ENCODE measurements around the gene KCNA1. TPM values are rescaled to one million over a fixed set of nuclear protein-coding genes. Genes with fewer than 3 reads are reported as not detected.

KCNA1 gene
- not detected for total RNA-seq

DNA sequence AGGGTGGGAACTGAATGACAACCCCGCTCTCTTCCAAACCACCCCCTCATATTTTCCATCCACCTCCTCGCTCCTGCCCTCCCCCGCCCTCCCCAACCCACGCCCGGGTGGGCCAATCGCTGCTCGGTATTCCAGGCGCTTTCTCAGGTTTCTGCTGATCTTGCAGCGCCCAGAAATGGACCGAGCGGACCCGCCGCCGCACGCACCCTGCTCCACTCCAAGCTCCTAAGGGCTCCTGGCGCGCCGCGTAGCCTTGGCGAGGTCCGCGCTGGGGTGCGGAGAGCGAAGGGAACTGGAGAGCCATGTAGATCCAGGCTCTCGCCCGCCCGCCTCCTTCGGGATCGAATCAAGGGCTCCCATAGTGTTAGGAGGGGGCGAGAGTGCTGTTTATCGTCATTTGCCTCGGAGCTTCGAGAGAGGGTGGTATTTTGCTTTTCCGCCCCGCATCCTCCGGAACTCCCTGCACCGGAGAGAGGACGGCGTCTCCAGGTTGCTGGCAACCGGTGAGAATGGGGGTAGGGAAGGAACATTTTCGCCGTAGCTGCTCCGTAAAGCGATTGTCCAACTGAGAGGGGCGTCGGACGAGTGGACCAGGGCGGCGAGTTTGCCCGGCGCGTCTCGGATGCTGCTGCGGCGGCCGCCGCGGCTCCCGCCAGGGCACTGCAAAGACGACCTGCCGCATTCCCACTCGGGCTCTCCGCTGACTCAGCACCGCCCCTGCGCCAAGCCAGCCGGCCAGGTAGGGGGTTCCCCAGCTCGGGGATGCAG lies at the start of gene KCNA1:
Gene KCNA1, plus strand, starts transcription at position 172 of the 768 bp plus-strand sequence. CDS start 1,474 bp downstream, outside the sequence.
- no peak for DNase-seq
- H3K4me3 ChIP-seq, result peak within 1 kb of the TSS; percentile 13 to 63 (median 38)
- no peaks in the 10 kb centered on the region for H3K9me3 ChIP-seq
- no peak within 1 kb of the TSS for H3K27ac ChIP-seq
- peaks cover 17 to 29% (median 21%) of the 10 kb centered on the region in 3 donors for H3K4me1 ChIP-seq
- peaks cover 5 to 100% (median 23%) of the 10 kb centered on the region in 4 donors for H3K27me3 ChIP-seq
- intact Hi-C loops (cut with DNase I), result no loop called here
- TF ChIP-seq, protein P1, sequence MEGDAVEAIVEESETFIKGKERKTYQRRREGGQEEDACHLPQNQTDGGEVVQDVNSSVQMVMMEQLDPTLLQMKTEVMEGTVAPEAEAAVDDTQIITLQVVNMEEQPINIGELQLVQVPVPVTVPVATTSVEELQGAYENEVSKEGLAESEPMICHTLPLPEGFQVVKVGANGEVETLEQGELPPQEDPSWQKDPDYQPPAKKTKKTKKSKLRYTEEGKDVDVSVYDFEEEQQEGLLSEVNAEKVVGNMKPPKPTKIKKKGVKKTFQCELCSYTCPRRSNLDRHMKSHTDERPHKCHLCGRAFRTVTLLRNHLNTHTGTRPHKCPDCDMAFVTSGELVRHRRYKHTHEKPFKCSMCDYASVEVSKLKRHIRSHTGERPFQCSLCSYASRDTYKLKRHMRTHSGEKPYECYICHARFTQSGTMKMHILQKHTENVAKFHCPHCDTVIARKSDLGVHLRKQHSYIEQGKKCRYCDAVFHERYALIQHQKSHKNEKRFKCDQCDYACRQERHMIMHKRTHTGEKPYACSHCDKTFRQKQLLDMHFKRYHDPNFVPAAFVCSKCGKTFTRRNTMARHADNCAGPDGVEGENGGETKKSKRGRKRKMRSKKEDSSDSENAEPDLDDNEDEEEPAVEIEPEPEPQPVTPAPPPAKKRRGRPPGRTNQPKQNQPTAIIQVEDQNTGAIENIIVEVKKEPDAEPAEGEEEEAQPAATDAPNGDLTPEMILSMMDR (IDR thresholded peaks at IDR 0.05), result no peak
- no peak for TF ChIP-seq POLR2A (IDR thresholded peaks at IDR 0.05)
- no peaks in the 10 kb centered on the region for H3K36me3 ChIP-seq
- WGBS, 2 donors, result 4% methylated on average over 9 of the region's 67 CpGs; no CpG with 5 or more reads in 1 of the 2 donors

DNA sequence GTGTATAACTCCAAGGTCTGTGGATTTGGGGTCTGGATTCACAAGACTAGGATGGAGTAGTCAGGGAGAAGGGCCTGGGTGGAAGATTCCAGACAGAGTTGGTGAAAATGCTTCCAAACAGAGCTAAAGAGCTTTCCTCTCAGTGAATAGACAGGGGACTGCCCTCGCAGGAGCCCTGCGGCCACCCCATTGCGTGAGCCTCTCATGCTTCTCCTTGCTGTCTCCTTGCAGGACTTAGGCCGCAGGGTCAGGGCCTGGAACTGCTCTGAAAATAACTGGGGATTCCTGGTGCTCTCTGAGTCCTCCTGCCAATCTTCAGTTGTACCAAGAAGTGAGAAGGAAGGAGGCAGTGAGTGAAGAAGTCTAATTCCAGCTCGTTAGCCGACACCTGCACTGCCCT lies 49.0 kb upstream of the KCNA1 start:
- Histone ChIP-seq H3K27me3 (peaks cover 0 to 92% (median 0%) of the 10 kb centered on the region in 4 donors), H3K4me1 (peaks cover 6 to 15% (median 7%) of the 10 kb centered on the region in 3 donors)
- WGBS, 2 donors, result 69 to 100% methylated on average over 2 of the region's 6 CpGs

DNA sequence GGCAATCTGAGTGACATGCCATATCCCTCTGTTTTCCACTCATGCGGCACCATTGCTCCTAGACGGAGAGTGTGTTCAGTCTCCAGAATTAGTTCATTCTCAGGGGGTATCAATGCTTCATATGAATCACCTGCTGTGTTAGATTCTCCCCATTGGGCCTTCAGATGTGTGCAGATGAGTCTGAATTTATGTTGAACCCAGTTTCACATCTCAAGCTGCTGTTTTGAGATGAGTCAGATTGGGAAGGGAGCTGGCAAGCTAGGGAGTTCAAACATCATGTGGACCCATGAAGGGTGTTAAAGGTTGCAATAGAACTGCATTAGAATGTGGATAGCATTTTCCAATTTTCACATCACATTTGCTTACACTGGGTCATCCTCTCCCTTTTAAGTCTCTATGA lies 46.9 kb upstream of the KCNA1 start:
- Histone ChIP-seq H3K27ac (no peak overlapping the region), H3K4me1 (peaks cover 5 to 10% (median 6%) of the 10 kb centered on the region in 3 donors), H3K9me3 (no peaks in the 10 kb centered on the region), H3K4me3 (no peak overlapping the region), H3K27me3 (peaks cover 0 to 93% (median 0%) of the 10 kb centered on the region in 4 donors), H3K36me3 (no peaks in the 10 kb centered on the region)
- DNase-seq, result no peak
- intact Hi-C loops (cut with DNase I), result no loop called here
- 87 to 94% methylated on average over 2 of the region's 2 CpGs for WGBS, 2 donors
- no peak for TF ChIP-seq POLR2A (IDR thresholded peaks at IDR 0.05)
- TF ChIP-seq, protein P1 (IDR thresholded peaks at IDR 0.05), result no peak

More for the DNA sequence above, 49.0 kb upstream of the KCNA1 start:
- no peaks in the 10 kb centered on the region for H3K36me3 ChIP-seq
- TF ChIP-seq POLR2A (IDR thresholded peaks at IDR 0.05), result no peak
- TF ChIP-seq, protein P1 (IDR thresholded peaks at IDR 0.05), result no peak
- no peaks in the 10 kb centered on the region for H3K9me3 ChIP-seq
- no peak for DNase-seq
- no peak overlapping the region for H3K4me3 ChIP-seq
- no peak overlapping the region for H3K27ac ChIP-seq
- intact Hi-C loops (cut with DNase I), result no loop called here

DNA sequence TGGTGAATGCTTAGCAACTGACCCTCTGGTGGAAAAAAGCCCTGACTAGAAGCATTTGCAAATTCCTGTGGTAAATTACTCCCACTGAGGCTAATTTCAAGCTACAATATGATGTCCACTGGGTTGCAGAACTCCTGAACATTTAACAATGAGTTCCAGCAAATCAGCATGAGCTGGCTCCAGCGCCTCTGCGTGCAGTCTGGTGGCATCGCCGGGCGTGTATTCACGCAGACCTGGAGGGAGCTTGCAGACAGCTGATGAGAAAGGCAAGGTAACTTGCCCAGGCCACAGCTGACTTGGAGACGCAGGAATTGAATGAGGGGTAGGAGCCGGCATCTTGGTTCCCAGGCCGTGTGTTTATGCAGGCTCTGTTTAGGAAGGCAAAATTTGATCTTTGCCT lies 45.1 kb upstream of the KCNA1 start:
- Histone ChIP-seq H3K27me3 (peaks cover 0 to 94% (median 0%) of the 10 kb centered on the region in 4 donors), H3K36me3 (no peaks in the 10 kb centered on the region), H3K27ac (no peak overlapping the region), H3K4me3 (no peak overlapping the region), H3K9me3 (no peaks in the 10 kb centered on the region), H3K4me1 (no peaks in the 10 kb centered on the region)
- intact Hi-C loops (cut with DNase I), result no loop called here
- WGBS, 2 donors, result 71 to 79% methylated on average over 3 to 9 of the region's 9 CpGs
- no peak for TF ChIP-seq POLR2A (IDR thresholded peaks at IDR 0.05)
- TF ChIP-seq, protein P1 (IDR thresholded peaks at IDR 0.05), result no peak
- no peak for DNase-seq

DNA sequence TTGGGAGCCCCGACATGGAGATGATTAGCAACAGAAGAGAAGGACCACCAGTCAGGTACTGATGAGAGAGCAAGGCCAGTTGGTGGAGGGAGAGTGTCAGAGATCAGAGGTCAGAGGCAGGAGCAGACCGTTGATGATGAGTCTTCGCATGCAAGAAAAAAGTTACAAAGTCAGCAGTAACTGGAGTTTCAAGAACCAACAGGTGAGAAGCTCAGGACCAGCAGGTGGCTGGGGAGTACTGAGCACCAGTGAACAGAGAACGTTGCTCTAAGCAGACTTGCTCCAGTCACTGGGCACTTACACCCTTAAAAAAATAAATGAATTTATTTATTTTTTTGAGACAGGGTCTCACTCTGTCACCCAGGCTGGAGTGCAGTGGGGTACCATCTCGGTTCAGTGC lies 44.5 kb upstream of the KCNA1 start:
- peaks cover 0 to 96% (median 0%) of the 10 kb centered on the region in 4 donors for H3K27me3 ChIP-seq
- TF ChIP-seq, protein P1 (IDR thresholded peaks at IDR 0.05), result no peak
- no peak for TF ChIP-seq POLR2A (IDR thresholded peaks at IDR 0.05)

More for the DNA sequence above, 44.5 kb upstream of the KCNA1 start:
- Histone ChIP-seq H3K9me3 (no peaks in the 10 kb centered on the region), H3K36me3 (no peaks in the 10 kb centered on the region), H3K4me1 (no peaks in the 10 kb centered on the region), H3K4me3 (no peak overlapping the region), H3K27ac (no peak overlapping the region)
- no peak for DNase-seq
- WGBS, 2 donors, result 55 to 64% methylated on average over 5 of the region's 5 CpGs
- intact Hi-C loops (cut with DNase I), result no loop called here
